H4 (cell line): ENCODE results near the gene UPF1. TPM values are rescaled to one million over a fixed set of nuclear protein-coding genes. Genes with fewer than 3 reads are reported as not detected.

Experiments used
- DNase-seq: peaks from one replicate; pipeline ENCODE4 v3.0.0-alpha.2; 2015; ENCODE audit warnings: low spot score
- total RNA-seq: library from RNA; depleted of rRNA; stranded (reverse); fragments of >200 nt; shearing (Covaris generic); gene quantifications from 2 replicates; pipeline ENCODE4 v1.2.3, GENCODE V29; 2014; rRNA removed

Gene UPF1
- total RNA-seq = 33.8 and 46.2 TPM in 2 replicates

DNA sequence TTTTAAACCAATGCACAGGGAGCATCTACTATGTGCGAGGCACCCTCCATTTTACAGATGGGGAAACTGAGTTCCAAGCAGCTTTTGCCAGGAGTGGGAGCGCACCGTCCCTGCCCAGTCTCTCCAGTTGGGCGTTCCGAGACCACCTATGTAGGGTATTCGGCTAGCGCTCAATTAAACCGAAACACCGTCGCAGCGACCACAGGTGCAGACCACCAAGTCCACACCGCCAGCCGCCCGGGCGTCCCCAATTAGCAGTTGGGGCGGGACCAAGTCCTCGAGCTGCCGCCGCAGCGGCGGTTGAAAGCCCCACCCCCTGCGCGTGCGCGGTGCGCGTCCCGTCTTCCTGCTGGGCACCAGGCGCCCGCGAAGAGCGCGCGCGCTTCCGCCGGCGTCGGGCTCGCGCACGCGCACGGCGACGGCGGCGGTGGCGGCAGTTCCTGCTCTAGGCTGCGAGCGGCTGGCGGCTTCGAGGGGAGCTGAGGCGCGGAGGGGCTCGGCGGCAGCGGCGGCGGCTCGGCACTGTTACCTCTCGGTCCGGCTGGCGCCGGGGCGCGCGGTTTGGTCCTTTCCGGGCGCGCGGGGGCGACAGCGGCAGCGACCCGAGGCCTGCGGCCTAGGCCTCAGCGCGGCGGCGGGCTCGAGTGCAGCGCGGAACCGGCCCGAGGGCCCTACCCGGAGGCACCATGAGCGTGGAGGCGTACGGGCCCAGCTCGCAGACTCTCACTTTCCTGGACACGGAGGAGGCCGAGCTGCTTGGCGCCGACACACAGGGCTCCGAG is at the start of gene UPF1:
Gene UPF1, plus strand, starts transcription at position 436 of the 782 bp plus-strand sequence. Its CDS starts 251 bp downstream, at position 687.
- peak; percentile 88 for DNase-seq

DNA sequence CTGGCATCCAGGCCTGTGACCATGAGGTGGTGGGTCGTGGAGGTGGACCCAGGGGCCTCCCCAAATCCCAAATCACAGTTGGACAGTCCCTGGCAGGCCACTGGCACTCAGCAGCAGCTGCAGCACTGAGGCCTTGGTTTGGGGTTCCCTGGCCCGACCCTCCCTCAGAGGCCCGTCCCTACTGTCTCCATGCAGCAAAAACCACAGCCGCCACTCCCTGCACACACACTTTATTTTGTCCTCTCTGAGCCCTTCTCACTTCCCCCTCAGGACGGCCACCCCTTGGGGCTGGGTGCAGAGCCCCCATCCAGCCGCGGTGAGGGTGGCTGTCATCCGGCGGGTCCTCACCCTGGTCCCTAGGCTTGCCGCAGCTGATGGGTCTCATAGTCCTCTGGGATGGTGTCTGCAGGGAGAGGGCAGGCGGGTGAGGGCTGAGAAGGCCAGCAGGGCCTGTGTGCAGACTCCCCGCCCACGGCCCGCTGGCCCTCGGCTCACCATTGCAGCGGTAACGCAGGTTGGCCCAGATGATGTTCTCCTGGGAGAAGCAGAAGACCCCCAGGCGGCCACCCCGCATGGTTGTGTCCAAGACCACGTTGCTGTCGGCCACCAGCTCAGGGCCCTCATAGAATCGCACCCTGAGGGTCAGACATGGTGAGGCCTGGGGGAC is 49.1 kb upstream of the UPF1 start:
- DNase-seq = no peak

DNA sequence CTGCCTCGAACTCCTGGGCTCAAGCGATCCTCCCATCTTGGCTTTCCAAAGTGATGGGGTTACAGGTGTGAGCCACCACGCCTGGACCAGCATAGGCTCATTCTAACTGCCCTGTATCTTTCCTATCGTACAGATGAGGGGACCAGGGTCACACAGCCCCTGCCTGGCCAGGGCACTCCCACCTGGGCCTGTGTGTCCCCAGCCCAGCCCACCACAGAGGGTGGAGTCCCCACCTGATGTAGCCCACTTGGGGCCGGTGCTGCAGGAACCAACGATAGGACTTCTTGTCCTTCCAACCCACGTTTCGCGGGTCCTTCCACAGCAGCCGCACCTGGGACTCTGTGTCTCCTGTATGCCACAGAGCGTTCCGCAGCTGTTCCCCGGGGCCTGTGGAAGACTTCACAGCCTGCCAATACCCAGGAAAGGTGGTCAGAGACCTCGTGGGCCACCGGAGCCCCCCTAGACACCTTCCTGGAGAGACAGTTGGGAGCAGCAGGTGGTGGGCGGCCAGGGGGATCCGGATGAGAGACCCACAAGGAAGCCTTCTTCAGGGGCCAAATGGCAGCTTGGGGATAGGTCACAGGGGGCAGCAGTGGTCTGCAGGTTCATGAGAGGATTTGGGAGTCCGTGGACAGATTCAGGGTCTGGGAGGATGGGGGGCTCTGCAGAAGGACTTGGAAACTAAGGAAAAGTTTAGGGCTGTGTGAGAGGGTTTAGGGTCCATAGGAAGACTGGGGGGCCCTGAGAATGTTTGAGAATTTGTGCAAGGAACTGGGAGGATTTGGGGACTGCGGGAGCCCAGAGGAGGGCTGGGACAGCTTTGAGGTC is 47.6 kb upstream of the UPF1 start:
- DNase-seq = no peak

DNA sequence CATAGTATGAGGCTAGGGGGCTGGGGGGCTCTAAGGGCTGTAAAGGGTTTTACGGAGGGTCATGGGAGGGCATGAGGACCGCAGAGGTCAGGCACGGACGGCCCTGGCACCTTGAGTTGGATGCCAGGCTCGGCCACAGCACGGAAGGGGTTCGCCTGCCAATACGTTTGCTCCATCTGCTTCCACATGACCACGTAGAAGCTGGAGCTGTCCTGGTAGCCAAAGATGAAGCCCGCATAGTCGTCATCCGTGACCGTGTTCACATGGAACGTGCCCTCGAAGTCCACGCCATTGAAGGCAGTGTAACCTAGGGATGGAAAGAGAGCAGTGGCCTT is 47.0 kb upstream of the UPF1 start:
- no peak for DNase-seq

DNA sequence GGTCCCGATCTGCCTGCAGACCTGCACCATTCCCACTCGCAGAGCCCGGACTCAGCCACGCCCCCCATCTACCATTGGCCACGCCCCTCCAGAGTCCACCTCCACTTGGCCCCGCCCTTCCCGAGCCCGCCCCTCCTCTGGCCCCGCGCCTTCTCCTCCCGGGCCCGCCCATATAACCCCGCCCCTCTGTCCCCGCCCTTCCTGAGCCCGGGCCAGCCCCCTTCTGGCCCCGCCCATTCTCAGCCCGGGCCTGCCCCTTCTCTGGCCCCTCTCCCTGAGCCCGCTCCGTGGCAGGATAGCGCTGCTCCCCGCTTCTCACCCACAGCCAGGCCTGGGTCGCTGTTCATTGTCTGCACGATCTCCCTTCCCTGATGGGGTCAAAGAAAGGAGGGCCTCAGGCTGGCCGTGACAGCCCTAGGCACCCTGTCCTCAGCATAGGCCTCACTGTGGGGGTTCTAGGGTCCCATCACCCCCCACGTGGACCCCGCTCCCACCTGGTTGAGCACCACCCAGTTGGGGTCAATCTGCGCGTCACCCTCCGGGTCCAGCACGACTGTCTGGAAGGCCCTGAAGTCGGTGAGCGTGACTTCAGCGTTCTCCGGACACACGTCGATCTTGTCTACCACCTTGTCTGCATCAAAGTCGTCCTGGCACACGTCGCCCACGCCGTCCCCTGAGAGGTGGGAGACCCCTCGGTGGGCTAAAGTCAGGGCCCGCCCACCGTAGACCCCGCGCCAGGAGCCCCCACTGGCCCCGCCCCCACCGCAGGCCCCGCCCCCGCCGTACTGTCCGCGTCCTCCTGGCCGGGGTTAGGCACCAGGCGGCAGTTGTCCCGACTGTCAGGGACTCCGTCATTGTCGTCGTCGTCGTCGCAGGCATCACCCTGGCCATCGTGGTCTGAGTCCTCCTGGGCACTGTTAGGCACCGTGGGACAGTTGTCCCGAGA is 46.3 kb upstream of the UPF1 start:
- DNase-seq = no peak

DNA sequence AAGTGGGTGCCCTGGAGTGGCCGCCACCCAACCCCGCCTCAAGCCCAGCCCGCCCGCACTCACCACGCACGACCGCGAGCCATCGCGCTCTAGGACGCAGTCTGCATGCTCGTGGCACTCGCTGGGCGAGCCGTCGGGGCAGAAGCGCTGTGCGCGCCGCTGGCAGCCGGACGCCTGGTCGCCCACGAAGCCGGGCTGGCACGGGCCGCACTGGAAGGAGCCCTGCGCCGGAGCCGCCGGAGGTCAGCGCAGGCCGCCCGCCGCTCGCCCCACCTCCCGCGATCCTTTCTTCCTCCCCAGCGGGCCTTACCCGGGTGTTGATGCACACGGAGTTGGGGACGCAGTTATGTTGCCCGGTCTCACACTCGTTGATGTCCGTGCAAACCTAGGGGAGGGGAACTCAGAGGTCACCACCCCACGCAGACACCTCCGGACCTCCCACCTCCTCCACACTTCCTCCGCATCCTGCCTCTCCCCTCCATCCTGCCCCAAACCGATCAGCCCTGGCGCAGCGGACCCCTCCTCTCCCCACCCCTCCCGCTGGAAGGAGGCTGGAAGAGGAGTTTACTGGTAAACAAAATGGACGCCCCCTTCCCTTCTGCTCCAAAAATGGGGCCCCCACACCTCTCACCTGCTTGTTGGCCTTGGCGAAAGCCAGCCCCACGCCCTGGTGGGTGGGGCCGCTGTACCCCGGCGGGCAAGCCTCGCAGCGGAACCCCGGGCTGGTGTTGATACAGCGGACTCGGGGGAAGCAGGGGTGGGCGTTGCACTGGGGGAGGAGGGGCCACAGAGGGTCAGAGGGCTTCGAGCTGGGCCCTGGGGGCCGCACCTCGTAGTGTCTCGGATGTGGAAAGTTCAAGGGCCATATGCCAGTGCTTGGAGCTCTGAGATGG is 43.0 kb upstream of the UPF1 start:
- DNase-seq = no peak

DNA sequence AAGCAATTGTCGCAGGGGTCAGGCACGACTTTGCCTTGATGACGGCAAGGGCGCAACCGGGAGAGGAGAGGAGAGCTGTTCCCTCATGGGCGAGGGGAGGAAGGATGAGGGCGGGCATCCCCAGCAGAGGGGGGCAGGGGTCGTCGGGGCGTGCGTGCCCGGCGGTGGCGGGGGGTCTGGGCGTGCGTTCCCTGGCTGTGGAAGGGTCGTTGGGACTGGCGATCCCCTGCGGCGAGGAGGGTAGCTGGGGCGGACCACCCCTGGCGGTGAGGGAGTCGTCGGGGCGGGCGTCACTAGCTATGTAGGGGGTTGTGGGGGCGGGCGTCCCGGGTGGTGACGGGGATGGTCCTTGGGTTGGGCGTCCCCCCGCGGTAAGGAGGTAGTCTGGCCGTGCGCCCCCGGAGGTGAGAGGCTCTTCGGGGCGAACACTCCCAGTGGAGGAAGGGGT is 42.3 kb upstream of the UPF1 start:
- no peak for DNase-seq

DNA sequence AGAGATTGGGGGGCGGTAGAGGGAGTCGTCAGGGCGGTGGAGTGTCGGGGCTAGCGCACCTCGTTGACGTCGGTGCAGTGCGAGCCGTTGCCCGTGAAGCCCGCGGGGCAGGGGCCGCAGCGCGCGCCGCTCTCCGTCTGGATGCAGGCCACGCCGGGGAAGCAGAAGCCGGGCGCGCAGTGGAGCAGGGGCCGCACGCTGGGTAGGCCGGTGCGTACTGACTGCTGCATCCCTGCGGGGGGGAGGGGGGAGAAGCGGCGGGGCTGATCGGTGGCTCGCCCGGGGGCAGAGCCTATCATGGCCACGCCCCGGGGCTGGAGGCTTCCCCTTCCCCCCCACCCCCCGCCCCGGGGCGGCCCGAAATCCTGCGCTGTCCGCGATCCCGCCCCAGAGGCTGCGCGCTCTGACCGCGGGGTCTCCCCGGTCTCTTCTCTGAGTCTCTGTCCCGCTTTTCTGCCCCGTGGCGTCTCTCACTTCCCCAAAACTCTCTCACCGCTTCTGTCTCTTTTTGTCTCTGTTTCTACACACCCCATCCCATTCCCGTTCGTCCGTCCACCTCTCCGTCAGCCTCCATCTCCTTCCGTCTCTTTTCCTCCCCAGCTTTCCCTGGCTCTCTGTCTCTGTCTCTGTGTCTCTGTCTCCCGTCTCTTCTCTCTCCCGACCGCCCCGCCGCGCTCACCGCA is 41.7 kb upstream of the UPF1 start:
- DNase-seq = no peak

DNA sequence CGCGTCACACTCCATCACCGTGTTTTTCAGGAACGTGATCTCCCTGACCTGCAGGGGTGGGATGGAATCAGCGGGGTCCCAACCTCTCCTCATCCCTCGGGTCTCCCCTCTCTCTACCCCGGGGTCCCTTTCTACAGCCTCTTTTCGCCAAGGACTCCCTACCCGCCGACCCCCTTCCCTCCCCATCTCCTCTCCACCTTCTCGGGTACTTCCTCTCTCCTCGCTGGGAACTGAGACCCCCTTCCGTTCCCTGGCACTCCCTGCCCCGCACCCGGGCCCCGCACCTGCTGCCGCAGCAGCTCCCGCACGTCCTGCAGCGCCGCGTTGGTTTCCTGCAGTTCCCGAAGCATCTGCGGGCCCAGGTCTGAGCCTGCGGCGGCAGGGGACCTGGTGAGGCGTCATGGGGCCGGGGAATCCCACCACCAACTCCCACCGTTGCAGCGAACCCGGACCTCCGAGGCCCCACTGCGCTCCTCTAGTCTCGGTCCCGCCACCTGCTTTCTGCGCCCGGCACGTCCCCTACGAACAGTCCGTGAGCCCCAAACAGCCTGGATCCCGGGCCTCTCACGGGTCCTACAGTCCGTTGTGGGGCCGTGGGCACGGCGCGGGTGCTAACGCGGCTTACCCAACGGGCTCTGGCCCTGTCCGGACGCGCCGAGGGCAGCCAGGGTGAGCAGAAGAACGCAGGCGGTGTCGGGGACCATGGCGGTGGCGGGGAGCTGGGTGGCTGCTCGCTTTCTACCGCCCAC is 41.0 kb upstream of the UPF1 start, which contains the start of gene COMP:
Gene COMP, minus strand, starts transcription at position 740 of the 749 bp plus-strand sequence. Its CDS starts 36 bp downstream, at position 704.
- DNase-seq = no peak

DNA sequence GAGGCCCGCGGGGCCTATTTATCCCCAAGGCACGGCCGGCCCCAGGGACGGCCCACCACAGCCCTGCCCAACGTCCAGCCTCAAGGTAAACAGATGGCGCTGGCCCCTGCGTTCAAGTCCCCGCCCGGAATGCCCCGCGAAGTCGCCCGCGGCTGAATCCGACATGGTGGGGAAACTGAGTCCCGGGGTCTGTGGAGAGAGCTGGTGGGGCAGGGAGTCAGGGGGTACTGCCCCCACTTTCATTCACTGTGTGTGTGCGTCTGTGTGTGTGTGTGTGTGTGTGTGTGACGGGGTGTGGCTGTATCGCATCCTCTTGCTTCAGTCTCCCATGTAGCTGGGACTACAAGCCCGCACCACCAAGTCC is 40.5 kb upstream of the UPF1 start:
- no peak for DNase-seq

DNA sequence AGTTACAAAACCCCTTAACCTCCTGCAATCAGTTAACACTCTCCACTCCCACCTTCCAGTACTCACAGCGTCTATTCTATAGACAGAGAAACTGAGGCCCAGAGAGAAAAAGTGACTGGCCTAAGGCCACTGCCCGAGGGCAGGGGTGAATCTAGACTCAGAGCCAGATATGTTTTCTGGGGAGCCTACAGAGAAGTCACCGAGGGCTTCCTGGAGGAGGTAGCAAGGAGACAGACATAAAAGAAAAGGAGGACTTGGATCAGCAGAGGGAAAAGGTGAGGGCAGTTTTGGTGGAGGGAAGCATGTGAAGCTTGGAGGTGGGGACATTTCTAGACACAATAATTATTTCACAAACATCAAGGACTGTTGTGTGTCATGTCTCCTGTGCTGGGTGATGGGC is 39.1 kb upstream of the UPF1 start:
- DNase-seq = no peak

DNA sequence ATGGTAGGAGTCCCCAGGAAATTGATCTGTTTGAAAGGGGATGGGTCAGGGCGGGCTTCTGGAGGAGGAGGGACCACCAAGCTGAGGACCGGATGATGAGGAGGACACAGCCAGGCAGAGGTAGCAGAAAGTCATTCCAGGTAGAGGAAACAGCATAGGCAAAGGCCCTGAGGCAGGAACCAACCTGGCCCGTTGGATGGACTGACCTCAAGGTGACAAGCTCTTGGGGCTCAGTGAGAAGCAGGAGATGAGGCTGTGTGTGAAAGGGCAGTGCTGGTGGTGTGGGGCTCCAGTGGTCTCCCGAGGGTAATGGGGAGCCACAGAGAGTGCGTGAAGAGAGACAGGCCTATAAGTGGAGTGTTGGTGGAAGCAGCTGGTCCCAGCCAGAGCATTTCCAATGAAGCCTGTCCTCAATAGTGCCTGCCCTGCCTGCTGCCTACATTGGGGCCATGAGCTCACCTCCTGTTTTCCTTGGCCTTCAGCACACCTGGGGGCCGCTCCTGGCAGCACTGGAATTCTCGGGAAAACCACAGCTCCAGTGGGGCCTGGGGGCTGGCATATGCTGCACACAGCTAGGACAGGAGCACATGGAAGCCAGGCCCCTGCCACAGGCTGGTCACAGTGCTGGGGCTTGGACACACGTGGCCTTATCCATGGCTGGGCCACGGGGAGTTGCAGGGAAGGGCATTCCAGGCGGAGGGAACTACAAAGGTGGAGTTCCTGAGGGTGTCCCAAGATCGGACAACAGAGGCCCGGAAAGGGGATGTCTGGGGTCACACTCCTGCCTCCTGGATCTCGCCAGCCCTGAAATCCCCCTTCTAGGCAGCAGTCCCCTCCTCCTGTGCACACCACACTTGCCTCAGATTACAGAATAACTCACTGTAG is 38.4 kb upstream of the UPF1 start:
- DNase-seq = no peak

DNA sequence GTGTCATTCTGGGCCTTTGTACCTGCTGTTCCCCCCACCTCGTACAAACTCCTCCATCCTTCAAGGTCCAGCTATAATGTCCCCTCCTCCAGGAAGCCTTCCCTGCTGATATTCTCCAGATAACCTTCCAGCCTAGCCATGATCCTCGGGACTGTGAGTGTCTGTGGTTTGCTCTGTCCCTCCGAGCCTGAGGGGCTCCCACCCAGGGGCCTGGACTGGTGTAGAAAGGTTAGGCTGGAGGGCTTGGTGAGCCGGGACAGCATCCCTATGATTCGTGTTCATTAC is 37.8 kb upstream of the UPF1 start:
- DNase-seq = no peak

DNA sequence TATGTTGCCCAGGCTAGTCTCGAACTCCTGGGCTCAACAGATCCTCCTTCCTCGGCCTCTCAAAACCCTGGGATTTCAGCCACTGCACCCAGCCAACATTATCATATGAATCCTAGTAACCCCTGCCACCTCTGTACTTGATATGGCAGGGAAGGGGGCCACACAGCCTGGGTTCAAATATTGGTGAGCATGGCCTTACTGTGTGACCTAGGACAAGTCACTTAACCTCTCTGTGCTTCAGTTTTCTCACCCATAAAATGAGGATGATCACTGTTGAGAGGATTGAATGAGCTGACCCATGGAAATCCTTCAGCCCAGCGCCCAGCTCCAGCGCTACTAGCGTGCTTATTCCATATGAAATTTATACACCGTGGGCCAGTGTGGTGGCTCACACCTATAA is 37.1 kb upstream of the UPF1 start:
- no peak for DNase-seq

DNA sequence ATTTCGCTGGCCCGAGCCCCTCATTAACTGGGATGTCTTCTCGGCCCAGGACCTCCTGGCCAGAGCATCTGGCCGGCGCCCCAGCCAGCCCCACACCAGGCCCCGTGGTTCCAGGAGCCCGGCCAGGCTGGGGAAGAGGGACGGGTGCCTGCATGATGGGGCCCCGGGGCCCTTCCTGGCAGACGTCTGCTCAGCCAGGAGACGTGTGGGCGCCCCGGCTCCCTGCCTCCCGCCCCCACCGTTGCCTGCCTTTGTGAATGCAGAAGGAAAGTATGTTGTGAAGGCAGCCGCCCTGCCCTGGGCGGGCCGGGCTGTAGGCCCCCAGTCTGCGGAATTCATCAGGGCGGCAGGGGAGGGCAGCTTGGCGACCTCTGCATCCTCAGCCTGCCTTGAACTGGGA is 36.2 kb upstream of the UPF1 start:
- no peak for DNase-seq

DNA sequence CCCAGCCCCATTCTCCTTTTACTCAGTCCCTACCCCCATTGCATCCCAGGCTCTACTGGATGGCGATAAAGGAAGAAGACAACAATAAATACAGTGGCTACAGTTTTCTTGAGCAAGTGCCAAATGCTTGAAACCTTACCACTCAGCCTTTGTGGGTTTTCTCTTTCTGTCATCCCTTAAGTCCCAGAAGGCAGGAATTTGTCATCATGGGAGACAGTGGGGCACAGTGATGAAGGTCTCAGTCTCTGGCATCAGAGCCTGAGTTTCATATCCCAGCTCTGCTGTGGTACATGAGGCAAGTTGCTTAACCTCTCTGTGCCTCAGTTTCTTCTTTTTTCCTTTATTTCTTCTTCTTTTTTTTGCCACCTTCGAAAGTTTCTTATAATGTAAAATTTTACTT is 35.5 kb upstream of the UPF1 start:
- DNase-seq = no peak

DNA sequence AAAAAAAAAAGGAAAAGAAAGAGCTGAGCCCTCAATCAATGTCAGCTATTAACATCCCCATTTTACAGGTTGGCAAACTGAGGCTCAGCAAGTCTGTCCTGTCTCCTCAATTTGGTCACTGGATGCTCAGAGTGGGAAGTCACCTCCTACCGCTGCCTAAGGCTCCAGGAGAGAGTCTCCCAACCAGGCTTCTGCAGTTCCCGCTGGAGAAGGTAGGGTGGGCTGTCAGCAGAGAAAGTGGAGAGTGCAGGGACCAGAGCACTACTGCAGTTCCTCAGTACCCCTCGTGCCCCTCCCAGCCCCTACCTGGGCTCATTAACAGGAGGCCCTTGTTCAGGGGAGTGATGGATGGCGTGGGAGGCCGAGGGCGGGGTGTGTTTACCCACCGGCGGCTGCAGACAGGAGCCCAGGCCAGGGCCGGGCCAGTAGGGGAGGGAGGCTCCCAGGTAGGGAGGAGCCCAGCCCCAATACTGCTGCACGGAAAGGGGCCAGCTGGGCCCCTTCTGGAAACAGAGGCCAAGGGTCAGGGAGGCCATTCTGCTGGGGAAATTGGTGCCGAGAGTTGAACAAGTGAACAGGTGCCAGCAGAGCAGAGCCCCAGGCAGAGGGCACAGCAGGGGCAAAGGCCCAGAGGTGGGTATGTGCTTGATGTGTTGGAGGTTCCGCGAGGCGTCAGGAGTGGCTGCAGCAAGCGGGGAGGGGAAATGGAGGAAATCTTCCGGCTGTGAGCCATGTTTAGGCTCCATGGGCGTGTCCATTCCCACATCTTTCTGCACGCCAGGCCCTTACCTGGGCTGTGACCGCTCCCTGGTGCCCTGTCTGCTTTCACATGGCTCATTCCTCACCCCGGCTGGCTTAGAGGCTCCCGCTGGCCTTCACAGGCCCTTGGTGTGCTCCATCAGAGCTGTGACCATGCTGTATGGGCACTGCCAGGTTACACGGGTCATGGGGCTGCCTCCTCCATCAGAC is 33.1 kb upstream of the UPF1 start:
- DNase-seq = no peak
